ENCODE data around the gene SMAD9.

The SMAD9 gene

DNA sequence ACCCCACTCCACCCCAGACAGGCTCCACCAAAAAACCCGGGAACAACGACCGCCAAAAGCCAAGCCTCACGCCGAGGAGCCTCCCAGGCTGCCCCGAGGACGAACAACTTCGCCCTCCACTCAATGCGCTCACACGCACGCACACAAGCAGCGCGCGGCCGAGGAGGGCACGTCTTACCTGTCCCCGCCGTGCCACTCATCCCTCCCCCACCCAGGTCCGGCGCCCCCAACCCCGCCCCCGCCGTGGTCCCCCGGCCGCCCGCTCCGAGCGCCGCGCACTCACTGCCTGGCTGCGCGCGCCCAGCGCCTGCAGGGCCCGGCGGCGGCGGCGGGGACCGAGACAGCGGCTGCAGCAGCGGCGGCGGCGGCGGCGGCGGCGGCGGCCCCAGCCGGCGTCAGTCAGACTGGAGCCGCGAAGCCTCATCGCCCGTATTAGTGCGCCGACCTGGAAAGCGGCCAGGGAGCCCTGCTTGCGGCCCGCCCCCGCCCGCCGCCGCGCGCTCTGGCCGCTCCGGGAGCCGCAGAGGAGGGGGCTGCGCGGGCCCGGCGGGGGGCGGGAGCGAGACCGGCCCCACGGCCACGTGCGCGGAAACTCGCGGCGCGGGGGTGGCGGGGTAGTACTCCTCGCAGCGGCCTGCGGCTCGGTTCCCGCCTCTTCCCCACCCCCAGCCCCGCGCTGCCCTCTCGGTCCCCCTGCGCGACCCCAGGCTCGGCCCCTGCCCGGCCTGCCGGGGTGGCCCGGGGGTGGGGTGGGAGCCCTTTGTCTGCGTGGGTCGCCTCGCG lies at the start of gene SMAD9:
SMAD9 (minus strand) TSS at position 406 of the 783 bp plus-strand sequence. CDS start 40,549 bp downstream, outside the sequence.
- no peak for DNase-seq

DNA sequence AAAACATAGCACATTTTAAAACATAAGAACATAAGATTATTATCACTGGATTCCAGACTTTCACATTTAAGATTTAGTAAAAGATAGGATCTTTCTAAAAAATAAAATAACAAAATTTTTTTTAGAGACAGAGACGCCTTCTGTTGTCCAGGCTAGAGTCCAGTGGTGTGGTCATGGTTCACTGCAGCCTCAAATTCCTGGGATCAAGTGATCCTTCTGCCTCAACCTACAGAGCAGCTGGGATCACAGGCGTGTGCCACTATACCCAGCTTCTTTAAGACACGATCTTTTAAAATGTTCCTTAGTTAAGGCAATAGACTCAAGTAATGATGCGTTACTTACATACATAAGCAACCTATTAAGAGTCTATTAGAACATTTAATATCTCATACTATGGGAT lies 46.4 kb upstream of the SMAD9 start:
- no peak for DNase-seq

GRCh38 chr13:36965767-36966166 lies 45.7 kb upstream of the SMAD9 start:
- DNase-seq: no peak

GRCh38 chr13:36959456-36960116 lies 39.5 kb upstream of the SMAD9 start:
- no peak for DNase-seq

DNA sequence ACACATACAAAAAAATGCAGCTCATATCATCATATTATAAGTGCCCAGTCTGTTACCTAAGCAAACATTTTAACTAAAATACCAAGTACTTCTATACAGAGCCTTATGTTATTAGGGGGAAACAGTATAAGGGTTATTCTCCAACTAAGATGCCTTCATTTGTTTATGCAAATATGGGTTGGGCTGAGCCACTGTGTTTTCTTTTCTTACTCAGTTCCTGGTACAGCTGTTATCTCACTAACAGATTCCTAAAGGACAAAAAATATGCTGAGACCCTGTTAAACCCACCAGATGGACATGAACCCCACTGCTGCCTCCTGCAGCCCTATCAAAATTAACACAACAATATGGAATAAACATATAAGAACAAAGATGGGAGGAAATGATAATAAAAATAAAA lies 34.5 kb upstream of the SMAD9 start:
- no peak for DNase-seq

DNA sequence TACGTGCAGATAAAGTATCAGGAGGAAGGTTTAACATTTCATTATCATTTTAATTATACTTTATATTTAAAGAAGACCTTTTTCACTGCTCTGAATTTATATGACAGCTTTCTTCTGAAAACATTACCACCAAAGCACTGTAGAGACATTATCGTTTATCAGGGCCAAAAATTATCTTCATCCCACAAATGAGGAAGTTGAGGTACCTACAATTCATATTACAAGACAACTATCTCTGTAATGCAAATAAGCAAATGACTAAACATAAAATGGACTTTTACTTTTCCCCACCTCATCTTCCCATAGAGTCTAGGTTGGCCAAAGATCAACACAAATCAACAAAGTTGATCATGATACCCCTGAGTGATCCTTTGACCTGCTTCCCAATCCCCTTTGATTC lies 30.9 kb upstream of the SMAD9 start:
- no peak for DNase-seq

GRCh38 chr13:36950330-36950729 lies 30.3 kb upstream of the SMAD9 start:
- no peak for DNase-seq

DNA sequence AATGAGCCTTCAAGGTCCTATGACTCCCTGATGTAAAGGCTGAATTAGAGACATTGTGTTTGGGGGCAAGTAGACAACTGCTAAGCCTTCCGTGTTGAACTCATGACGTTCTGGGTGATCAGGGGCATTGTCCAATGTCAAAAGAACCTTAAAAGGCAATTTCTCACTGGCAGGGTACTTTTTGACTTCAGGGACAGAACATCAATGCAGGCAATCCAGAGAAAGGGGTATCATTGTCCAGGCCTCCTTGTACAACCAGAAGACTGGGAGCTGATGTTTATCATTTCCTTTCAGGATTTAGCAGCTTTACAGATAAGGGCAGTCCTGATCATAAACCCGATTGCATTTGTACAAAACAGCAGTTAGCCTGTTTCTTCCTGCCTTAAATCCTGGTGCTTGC lies 25.0 kb upstream of the SMAD9 start:
- DNase-seq: no peak

GRCh38 chr13:36925603-36926002 lies 5.6 kb upstream of the SMAD9 start:
- no peak for DNase-seq

GRCh38 chr13:36924001-36924400 lies 4.0 kb upstream of the SMAD9 start:
- no peak for DNase-seq

DNA sequence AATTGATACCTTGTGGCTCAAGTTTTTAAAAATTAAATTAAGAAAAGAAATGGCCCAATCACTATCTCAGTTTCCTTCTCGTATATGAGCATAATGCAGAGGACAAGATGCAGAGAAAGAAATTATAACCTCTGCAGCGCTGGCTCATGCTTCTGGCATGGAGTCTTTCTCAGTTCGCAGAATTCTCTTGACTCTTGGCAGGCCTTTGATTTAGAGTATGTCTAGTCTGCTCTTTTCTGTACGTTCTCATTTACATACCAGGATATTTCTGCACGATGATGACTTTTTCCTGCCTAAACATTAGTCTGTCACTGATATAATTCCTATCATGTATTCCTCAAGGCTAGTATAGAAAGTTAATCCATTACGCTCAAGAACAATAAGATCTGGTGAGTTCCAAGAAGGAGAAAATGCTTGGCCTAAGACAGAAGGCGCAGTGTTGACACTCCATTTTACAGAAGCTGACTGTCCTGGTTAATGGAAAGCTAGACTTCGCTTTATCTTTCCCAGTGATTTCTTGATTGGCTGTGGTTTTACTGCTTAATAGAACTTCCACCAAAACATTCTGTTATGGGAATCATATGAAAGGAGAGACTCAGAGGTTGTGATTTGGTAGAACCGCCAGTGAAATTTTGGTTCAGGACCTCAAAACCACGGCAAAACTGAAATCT lies 1.7 kb upstream of the SMAD9 start:
- no peak for DNase-seq

DNA sequence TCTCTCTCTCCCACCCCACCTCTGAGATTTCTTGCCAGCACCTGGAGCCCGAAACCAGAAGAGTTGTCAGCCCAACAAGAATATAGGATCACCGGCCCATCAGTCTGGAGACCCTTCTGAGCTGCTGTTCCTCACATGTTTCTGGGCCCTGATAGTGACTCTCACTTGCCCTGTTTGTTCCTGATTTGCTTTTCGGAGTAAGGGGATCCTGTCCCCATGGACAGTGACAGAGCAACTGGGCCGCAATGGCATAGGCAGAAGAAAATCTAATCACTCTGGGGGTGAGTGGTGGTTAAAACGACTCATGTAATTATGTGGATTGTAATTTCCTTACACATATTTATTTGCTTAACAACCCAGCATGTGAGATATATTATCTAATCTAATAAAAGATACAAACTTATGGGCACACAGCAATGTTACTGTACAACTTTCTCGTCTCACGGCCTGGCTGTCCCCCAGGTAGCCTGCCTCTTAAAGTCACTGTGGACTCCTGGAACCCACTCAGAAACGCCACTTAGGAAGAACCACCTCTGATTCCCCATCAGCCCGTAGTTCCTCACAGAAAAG lies 663 bp upstream of the SMAD9 start:
- no peak for DNase-seq

- no peak for DNase-seq
These were observed 736 bp downstream of the SMAD9 start for GRCh38 chr13:36919171-36919832.

DNA sequence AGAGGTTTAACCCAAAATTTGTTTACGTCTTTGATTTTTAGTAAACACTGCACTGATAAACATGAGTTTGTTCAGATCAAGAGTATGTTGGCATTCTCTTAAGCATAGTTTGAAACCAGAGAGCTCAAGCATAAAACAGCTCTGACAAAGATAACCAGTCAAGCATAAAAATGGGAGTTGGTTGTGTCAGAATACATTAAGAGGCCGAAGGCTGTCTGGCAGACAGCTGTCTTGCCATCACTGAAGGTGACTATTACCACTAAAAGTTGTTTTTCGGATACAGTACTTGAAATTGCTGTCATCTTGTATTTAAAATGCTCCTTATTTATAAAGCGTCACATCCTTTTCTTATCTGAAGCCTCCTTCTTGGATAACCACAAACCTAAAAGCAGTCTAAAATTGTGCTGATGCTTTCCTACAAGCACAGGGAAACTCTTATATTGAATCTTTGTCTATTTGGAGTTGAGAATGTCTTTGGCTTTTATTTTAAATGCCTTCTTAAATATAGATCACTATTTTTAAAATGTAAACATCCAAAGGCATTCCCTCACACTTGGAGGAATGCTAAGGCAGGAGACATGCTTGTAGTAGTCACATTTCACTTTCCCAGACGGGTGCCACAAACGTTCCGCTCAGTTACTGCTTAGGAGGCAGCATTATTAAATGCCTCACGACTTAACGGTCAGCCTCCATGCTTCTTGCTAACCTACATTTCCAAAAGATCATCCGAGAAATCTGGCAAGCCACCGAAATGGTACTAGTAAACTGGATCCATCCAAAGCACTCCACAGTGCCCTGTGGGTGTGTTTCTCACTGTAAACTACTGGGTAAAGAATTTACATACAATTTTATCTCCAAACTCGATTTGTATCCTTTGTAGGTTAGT lies 1.5 kb downstream of the SMAD9 start:
- no peak for DNase-seq

- DNase-seq: no peak
These were observed 2.7 kb downstream of the SMAD9 start for GRCh38 chr13:36917311-36917710.

DNA sequence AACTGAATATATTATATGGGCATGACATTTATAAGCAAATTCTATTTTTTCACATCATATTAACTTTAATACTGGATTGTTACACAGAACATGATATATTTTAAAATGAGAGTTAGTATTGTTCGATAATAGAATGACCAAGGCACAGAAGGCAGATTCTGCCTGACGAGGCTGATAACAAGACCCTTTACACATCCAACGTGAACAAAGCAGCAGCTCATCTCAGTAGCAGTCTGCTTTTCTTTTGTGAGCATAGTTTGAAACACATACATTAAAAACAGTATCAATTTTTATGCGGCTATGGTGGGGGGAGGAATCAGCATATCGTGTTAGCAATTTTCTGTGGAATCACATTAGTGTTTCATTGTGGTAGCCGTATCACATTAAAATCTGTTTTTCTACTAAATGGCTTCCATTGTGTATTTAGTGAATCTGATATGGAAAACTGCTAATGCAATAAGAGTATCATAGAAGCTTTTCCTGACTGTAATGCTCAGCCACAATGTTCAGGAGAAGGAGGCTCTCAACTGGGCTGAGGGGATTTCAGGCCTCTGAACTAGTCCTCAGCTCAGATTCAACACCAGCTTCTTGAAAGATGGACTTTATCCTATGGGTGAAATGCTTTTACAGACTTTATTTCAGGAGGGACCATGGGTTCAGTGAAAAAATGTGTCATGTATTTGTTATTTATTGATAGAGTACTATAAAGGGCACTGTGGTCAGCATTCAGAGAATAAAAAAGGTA lies 4.0 kb downstream of the SMAD9 start:
- no peak for DNase-seq

- no peak for DNase-seq
These were observed 4.9 kb downstream of the SMAD9 start for GRCh38 chr13:36915106-36915505.

- no peak for DNase-seq
These were observed 5.4 kb downstream of the SMAD9 start for GRCh38 chr13:36914648-36915047.

DNA sequence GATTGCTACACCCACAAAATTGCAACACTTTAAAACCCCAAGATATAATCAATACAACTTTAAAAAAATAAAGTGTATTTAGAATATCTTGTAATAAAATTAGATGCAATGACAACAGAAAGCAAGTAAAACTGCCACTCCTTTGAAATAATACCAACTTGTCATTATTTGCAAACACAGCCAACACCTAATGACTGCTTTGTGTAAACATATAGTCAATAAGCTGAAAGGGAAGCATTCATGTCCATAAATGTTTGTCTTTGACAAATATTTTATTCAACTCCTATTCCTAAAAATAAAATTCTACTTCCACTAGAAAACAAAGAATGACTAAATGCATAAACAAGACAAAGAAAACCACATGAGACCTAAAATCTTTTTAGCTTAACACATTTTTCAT lies 6.6 kb downstream of the SMAD9 start:
- no peak for DNase-seq

GRCh38 chr13:36912973-36913372 lies 7.1 kb downstream of the SMAD9 start:
- DNase-seq: no peak

GRCh38 chr13:36912369-36912768 lies 7.7 kb downstream of the SMAD9 start:
- DNase-seq: no peak

Data from activated effector memory CD4-positive, alpha-beta T cell treated with anti-CD3 and anti-CD28 coated beads, Interleukin-2, amount 50 U/mL, for 16 hours (primary cell).